Measurements from ENCODE around the gene RPS19BP1. TPM values are rescaled to one million over a fixed set of nuclear protein-coding genes. Genes with fewer than 3 reads are reported as not detected.

Gene RPS19BP1
- total RNA-seq, 1 donor from 2014 or later, result 27.7 TPM

DNA sequence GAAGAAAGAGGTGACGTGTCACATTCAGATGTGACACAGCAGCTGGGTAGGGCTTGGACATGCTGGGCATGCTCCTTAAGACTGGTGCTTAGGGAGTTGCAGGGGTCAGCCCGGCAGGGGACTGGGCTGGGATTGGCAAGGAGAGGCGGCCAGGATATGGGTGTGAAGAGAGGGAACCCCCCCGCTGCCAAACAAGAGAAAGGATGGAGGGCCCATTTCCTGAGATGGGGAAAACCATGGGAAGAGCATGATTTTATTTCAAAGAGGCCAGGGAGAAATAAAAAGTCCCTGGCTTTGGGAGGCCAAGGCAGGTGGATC, 6.9 kb downstream of the RPS19BP1 start:
- no peak for DNase-seq (ENCODE audit: low spot score)
- Mint-ChIP-seq H3K4me3 (peak overlapping the region; percentile 59), H3K9me3 (no peaks in the 10 kb centered on the region), H3K27ac (no peak overlapping the region), H3K4me1 (peaks cover 66% of the 10 kb centered on the region), H3K36me3 (peaks cover 30% of the 10 kb centered on the region), H3K27me3 (ENCODE audit: insufficient read depth, low read depth) (peaks cover 14% of the 10 kb centered on the region)
- Histone ChIP-seq H3K9ac (no peak overlapping the region), H3K4me3 (no peak overlapping the region), H3K4me2 (no peak overlapping the region), H3K27ac (peak overlapping the region; percentile 3), H2AFZ (replicated peaks) (no peak overlapping the region), H3F3A (ENCODE audit: low read depth) (peaks cover 90% of the 10 kb centered on the region), H3K79me2 (ENCODE audit: low read depth) (peaks cover 52% of the 10 kb centered on the region), H3K27me3 (no peaks in the 10 kb centered on the region), H3K36me3 (peaks cover 8% of the 10 kb centered on the region), H3K4me1 (peaks cover 16% of the 10 kb centered on the region), H3K9me3 (ENCODE audit: low read depth) (no peaks in the 10 kb centered on the region), H4K20me1 (ENCODE audit: low read depth) (peaks cover 95% of the 10 kb centered on the region)
- TF ChIP-seq, protein P1, sequence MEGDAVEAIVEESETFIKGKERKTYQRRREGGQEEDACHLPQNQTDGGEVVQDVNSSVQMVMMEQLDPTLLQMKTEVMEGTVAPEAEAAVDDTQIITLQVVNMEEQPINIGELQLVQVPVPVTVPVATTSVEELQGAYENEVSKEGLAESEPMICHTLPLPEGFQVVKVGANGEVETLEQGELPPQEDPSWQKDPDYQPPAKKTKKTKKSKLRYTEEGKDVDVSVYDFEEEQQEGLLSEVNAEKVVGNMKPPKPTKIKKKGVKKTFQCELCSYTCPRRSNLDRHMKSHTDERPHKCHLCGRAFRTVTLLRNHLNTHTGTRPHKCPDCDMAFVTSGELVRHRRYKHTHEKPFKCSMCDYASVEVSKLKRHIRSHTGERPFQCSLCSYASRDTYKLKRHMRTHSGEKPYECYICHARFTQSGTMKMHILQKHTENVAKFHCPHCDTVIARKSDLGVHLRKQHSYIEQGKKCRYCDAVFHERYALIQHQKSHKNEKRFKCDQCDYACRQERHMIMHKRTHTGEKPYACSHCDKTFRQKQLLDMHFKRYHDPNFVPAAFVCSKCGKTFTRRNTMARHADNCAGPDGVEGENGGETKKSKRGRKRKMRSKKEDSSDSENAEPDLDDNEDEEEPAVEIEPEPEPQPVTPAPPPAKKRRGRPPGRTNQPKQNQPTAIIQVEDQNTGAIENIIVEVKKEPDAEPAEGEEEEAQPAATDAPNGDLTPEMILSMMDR (IDR thresholded peaks at IDR 0.05), result no peak
- TF ChIP-seq EZH2 (IDR thresholded peaks at IDR 0.05) (no peak), EZH2phosphoT487 (IDR thresholded peaks at IDR 0.05) (no peak)

DNA sequence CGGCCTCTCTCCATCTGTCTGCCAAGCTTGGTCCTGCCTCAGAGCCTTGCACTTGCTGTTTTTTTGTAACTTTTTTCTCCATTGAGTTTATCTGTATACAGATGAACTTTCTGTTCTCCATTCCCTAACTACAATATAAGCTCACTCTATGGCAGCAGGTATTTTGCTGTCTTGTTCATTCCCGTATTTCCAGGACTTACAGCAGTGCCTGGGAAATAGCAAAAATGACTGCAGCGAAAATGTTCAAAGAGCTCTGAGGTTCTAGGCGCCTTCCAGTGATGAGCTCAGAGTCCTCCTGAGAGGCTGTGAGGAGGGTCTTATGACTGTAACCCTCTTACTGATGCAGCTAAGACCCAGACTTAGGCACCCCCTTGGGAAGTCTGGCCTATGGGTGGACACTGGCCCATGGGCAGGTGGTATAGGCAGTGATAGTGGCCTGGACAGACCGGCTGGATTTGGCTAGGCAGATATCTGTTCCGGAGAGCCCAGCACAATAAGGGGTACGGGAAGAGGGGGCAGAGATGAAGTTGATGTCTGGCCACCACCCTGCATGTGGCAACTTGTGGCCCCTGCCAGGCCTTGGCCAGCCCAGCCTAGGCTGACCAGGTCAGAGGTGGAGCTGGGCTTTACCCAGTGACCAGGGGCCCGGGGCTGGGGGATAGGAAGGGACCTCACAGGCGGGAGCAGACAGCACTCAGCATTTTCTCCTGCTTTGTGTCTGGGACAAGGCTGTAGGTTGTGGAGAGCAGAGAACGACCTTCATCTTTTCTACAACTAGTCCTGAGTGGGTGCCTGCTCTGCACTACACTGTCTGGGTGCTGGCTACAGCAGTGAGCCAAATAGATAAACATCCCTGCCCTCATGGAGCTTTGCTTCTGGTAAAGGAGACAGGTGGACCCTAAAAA, 7.5 kb downstream of the RPS19BP1 start:
- H3K9me3 ChIP-seq (ENCODE audit: low read depth), result no peaks in the 10 kb centered on the region
- peaks cover 8% of the 10 kb centered on the region for H3K36me3 ChIP-seq
- no peak overlapping the region for H3K9ac ChIP-seq
- TF ChIP-seq EZH2phosphoT487 (IDR thresholded peaks at IDR 0.05), result no peak
- TF ChIP-seq EZH2 (IDR thresholded peaks at IDR 0.05), result no peak
- TF ChIP-seq, protein P1 (IDR thresholded peaks at IDR 0.05), result no peak
- Mint-ChIP-seq H3K9me3 (peaks cover 2% of the 10 kb centered on the region), H3K27ac (peak overlapping the region; percentile 27), H3K4me3 (peak overlapping the region; percentile 59), H3K4me1 (peaks cover 63% of the 10 kb centered on the region), H3K27me3 (ENCODE audit: insufficient read depth, low read depth) (peaks cover 20% of the 10 kb centered on the region), H3K36me3 (peaks cover 30% of the 10 kb centered on the region)
- peaks cover 52% of the 10 kb centered on the region for H3K79me2 ChIP-seq (ENCODE audit: low read depth)
- no peak overlapping the region for H3K4me3 ChIP-seq
- H2AFZ ChIP-seq (replicated peaks), result no peak overlapping the region
- H3F3A ChIP-seq (ENCODE audit: low read depth), result peaks cover 85% of the 10 kb centered on the region
- peak overlapping the region; percentile 3 for H3K27ac ChIP-seq
- H3K4me2 ChIP-seq, result no peak overlapping the region
- H3K27me3 ChIP-seq, result no peaks in the 10 kb centered on the region
- H3K4me1 ChIP-seq, result peaks cover 16% of the 10 kb centered on the region
- peaks cover 92% of the 10 kb centered on the region for H4K20me1 ChIP-seq (ENCODE audit: low read depth)
- no peak for DNase-seq (ENCODE audit: low spot score)

DNA sequence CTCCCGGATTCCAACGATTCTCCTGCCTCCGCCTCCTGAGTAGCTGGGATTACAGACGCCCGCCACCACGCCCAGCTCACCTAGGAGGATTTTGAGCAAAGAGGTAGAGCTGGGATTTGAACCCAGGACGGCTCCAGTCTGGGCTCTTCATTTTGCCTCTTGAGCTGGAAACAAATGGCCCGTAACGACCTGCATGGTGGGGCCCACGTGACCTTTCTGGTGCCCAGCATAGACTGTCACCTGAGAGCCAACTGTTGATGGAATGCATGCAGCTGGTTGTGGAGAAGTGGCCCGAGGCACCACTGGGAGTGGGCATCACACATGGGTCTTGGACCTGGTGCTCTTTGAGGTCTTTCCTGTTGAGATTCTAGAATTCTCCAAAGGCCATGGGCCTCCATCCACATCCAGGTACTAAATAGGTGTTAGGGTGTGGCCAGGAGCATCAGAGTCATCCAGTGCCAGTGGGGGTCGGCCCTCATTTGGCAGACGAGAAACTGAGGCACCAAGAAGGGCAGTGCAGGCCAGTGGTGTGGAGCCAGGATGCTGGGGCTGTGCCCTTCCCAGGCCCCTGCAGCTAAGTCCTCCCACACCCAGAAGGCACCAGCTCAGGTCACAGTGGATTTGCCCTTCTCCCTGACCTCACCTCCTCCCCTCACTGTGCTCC, 8.3 kb downstream of the RPS19BP1 start:
- peaks cover 8% of the 10 kb centered on the region for H3K36me3 ChIP-seq
- peaks cover 52% of the 10 kb centered on the region for H3K79me2 ChIP-seq (ENCODE audit: low read depth)
- no peak overlapping the region for H3K27ac ChIP-seq
- H4K20me1 ChIP-seq (ENCODE audit: low read depth), result peaks cover 85% of the 10 kb centered on the region
- no peak for DNase-seq (ENCODE audit: low spot score)
- TF ChIP-seq EZH2 (IDR thresholded peaks at IDR 0.05), result no peak
- TF ChIP-seq, protein P1 (IDR thresholded peaks at IDR 0.05), result no peak
- no peak for TF ChIP-seq EZH2phosphoT487 (IDR thresholded peaks at IDR 0.05)
- no peaks in the 10 kb centered on the region for H3K27me3 ChIP-seq
- H2AFZ ChIP-seq (replicated peaks), result no peak overlapping the region
- H3F3A ChIP-seq (ENCODE audit: low read depth), result peaks cover 83% of the 10 kb centered on the region
- Mint-ChIP-seq H3K27me3 (ENCODE audit: insufficient read depth, low read depth) (peaks cover 20% of the 10 kb centered on the region), H3K4me3 (peak overlapping the region; percentile 27), H3K27ac (peak overlapping the region; percentile 27), H3K4me1 (peaks cover 57% of the 10 kb centered on the region), H3K36me3 (peaks cover 30% of the 10 kb centered on the region), H3K9me3 (peaks cover 2% of the 10 kb centered on the region)
- H3K9me3 ChIP-seq (ENCODE audit: low read depth), result no peaks in the 10 kb centered on the region
- no peak overlapping the region for H3K4me2 ChIP-seq
- H3K4me1 ChIP-seq, result peaks cover 16% of the 10 kb centered on the region
- no peak overlapping the region for H3K4me3 ChIP-seq
- no peak overlapping the region for H3K9ac ChIP-seq
